ENCODE results near the gene EFNB2.

Gene EFNB2

DNA sequence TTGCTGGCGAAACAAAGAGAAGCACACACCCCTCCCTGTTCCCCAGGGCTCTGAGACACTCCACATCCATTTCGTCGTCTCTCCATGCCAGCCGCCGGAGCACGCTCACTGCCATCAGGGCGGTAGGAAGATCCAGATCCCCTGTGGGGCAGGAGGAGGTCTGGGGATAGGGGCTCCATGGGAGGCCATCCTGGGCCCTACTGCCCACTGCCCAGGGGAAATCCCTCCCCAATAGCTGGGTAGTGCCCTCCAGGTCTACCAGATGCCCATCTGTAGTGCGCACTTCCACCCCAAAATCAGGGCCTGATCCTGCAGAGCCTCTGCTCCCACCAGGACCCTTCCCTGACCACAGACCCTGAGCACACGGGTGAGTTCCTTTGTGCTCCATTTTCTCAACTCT is 80.3 kb downstream of the EFNB2 start:
- H3K9ac ChIP-seq (ENCODE audit: low read depth, low read length) = no peak overlapping the region
- no peak overlapping the region for H3K4me3 ChIP-seq (ENCODE audit: low read length)
- no peak overlapping the region for H3K4me2 ChIP-seq (ENCODE audit: low read length)
- no peaks in the 10 kb centered on the region for H3K4me1 ChIP-seq (ENCODE audit: control insufficient read depth, insufficient read depth, low read length)
- no peaks in the 10 kb centered on the region for H3K9me3 ChIP-seq (replicated peaks; ENCODE audit: low read length)
- no peaks in the 10 kb centered on the region for H3K27me3 ChIP-seq (ENCODE audit: control insufficient read depth, insufficient read depth, low read length)
- no peaks in the 10 kb centered on the region for H3K36me3 ChIP-seq (ENCODE audit: insufficient read depth, low read length)

DNA sequence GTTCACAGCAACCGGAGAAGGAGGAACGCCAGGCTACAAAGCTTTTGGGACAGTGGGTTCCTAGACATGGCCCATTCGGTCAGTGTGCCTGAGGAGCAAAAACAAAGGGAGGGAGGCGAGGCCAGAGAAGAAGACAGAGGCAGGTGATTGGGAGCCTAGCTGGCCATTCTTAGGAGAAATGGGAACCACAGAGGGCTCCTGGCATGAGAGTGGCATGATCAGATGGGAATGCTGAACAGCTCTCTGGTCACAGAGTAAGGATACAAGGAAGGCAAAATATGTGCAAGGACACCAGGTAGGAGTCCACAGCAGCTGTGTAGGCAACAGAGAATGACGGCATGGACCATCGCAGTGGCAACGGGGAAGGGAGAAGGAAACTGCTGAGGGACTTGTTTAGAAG is 82.4 kb downstream of the EFNB2 start:
- no peaks in the 10 kb centered on the region for H3K4me1 ChIP-seq (ENCODE audit: control insufficient read depth, insufficient read depth, low read length)
- H3K9ac ChIP-seq (ENCODE audit: low read depth, low read length) = no peak overlapping the region
- no peak overlapping the region for H3K4me2 ChIP-seq (ENCODE audit: low read length)
- H3K27me3 ChIP-seq (ENCODE audit: control insufficient read depth, insufficient read depth, low read length) = no peaks in the 10 kb centered on the region
- H3K36me3 ChIP-seq (ENCODE audit: insufficient read depth, low read length) = no peaks in the 10 kb centered on the region
- H3K4me3 ChIP-seq (ENCODE audit: low read length) = no peak overlapping the region
- H3K9me3 ChIP-seq (replicated peaks; ENCODE audit: low read length) = no peaks in the 10 kb centered on the region

DNA sequence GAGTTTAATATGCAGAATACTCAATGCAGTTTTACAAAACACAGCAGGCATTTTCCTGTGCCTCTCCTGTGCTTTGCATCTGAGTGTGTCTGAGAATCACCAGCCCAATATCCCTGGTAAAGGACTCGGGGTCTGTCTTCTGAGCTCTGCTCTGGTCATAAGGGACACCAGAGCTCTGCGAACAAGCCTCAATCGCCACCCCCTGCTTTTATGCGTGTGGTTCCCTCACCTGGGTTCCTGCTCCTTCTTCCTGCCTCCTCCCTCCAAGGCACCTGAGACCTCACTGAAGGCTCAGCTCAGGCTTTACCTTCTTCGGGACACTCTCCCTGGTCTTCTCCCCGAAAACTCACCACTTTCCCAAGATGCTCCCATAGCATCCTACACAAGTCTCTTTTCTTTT is 84.5 kb downstream of the EFNB2 start:
- H3K9ac ChIP-seq (ENCODE audit: low read depth, low read length) = no peak overlapping the region
- H3K9me3 ChIP-seq (replicated peaks; ENCODE audit: low read length) = no peaks in the 10 kb centered on the region
- H3K27me3 ChIP-seq (ENCODE audit: control insufficient read depth, insufficient read depth, low read length) = no peaks in the 10 kb centered on the region
- no peak overlapping the region for H3K4me2 ChIP-seq (ENCODE audit: low read length)
- H3K4me3 ChIP-seq (ENCODE audit: low read length) = no peak overlapping the region
- H3K36me3 ChIP-seq (ENCODE audit: insufficient read depth, low read length) = no peaks in the 10 kb centered on the region
- peaks cover 4% of the 10 kb centered on the region for H3K4me1 ChIP-seq (ENCODE audit: control insufficient read depth, insufficient read depth, low read length)

DNA sequence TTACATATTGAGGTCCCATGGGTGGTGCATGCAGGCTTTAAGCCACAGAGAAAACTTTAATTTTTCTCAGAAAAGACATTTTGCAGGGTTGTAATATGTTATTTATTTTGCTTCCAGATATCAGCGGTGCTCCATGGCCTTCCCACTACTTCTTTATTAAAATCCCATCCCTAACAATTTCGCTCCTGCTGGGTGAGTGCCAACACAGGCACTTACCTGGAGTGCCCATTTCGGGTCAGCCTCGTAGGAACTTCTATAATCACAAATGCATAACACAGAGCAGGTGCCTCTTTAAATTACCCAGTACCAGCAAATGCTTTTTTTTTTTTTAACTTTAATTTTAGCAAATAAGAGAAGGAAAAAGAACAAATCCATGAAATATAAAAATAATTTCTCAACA is 86.4 kb downstream of the EFNB2 start:
- no peaks in the 10 kb centered on the region for H3K27me3 ChIP-seq (ENCODE audit: control insufficient read depth, insufficient read depth, low read length)
- H3K4me3 ChIP-seq (ENCODE audit: low read length) = no peak overlapping the region
- no peak overlapping the region for H3K9ac ChIP-seq (ENCODE audit: low read depth, low read length)
- H3K9me3 ChIP-seq (replicated peaks; ENCODE audit: low read length) = no peaks in the 10 kb centered on the region
- peaks cover 10% of the 10 kb centered on the region for H3K4me1 ChIP-seq (ENCODE audit: control insufficient read depth, insufficient read depth, low read length)
- H3K4me2 ChIP-seq (ENCODE audit: low read length) = no peak overlapping the region
- no peaks in the 10 kb centered on the region for H3K36me3 ChIP-seq (ENCODE audit: insufficient read depth, low read length)

DNA sequence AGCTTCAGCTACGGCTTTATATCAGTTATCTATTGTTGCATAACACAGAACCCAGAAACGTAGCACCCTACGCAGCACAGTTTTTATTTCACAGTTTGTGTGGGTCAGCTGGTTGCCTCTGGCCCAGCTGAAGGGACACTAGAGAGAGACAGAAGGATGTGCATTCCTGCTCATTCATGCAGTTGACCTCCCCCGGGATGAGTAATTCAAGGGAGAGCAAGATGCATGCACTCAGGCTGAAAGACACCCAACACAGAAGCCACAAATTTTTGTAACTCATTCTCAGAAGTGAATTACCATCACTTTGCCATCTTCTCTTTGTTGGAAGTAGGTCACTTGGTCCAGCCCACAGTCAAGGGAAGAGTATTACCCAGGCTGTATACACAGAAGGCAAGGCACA is 89.5 kb downstream of the EFNB2 start:
- H3K4me3 ChIP-seq (ENCODE audit: low read length) = no peak overlapping the region
- no peaks in the 10 kb centered on the region for H3K36me3 ChIP-seq (ENCODE audit: insufficient read depth, low read length)
- H3K4me2 ChIP-seq (ENCODE audit: low read length) = no peak overlapping the region
- peaks cover 10% of the 10 kb centered on the region for H3K4me1 ChIP-seq (ENCODE audit: control insufficient read depth, insufficient read depth, low read length)
- no peaks in the 10 kb centered on the region for H3K27me3 ChIP-seq (ENCODE audit: control insufficient read depth, insufficient read depth, low read length)
- no peak overlapping the region for H3K9ac ChIP-seq (ENCODE audit: low read depth, low read length)
- no peaks in the 10 kb centered on the region for H3K9me3 ChIP-seq (replicated peaks; ENCODE audit: low read length)

DNA sequence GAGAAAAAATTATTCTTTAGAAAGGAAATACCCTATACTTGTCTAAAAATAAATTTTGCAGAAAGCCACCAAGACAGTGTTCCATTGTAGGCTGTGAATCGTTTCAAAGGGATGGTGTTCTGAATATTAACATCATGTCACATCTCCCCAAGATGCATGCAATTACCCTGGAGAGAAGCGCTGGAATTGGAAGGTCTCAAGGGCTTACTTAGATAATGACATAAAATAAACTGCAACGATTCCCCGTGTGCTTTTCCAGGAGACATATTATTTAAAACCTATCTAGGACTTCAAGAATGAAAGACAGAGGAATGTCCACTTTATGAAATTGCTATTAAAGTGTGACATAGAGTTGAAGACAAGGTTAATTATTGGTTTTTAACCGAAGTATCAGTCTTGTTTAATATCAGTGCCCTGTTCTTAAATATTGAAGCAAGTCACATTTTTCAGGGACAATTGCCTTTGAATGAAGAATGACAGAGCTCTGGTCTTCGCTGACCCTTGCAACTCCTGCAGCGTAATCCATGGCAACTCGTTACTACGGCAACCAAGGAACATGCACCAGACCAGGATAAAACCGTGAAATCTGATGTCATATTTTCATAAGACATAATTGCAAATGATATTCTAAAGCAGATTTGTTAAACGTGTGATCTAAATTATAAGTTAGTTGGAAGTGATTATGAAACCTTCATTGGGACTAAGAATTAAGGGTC is 91.7 kb downstream of the EFNB2 start:
- Histone ChIP-seq H3K27me3 (ENCODE audit: control insufficient read depth, insufficient read depth, low read length) (no peaks in the 10 kb centered on the region), H3K4me2 (ENCODE audit: low read length) (no peak overlapping the region), H3K36me3 (ENCODE audit: insufficient read depth, low read length) (no peaks in the 10 kb centered on the region), H3K9ac (ENCODE audit: low read depth, low read length) (no peak overlapping the region), H3K4me3 (ENCODE audit: low read length) (no peak overlapping the region), H3K4me1 (ENCODE audit: control insufficient read depth, insufficient read depth, low read length) (peaks cover 10% of the 10 kb centered on the region), H3K9me3 (replicated peaks; ENCODE audit: low read length) (no peaks in the 10 kb centered on the region)

DNA sequence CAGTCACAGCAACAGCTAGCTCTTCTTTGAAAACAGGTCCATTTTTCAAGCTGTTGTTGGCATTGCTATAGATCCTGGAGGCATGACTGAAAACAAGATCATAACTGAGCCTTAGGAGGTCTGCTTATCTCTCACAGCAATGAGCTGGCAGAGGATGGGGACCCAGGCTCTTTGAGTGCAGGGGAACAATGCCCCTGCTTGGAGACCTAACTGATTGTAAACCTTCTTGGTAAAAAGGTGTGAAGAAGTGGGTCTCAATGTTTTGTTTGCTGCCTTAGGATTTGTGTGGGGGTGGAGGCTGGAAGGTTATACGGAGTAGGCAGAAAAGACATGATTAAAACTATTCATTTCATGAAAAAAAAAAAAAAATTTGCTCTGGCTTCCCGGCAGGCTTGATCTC is 94.6 kb downstream of the EFNB2 start:
- Histone ChIP-seq H3K27me3 (ENCODE audit: control insufficient read depth, insufficient read depth, low read length) (no peaks in the 10 kb centered on the region), H3K4me1 (ENCODE audit: control insufficient read depth, insufficient read depth, low read length) (peaks cover 5% of the 10 kb centered on the region), H3K36me3 (ENCODE audit: insufficient read depth, low read length) (no peaks in the 10 kb centered on the region), H3K9me3 (replicated peaks; ENCODE audit: low read length) (no peaks in the 10 kb centered on the region), H3K4me2 (ENCODE audit: low read length) (no peak overlapping the region), H3K4me3 (ENCODE audit: low read length) (no peak overlapping the region), H3K9ac (ENCODE audit: low read depth, low read length) (no peak overlapping the region)

Measured in skeletal muscle satellite cell (primary cell).